HG02870 (cell line): ENCODE data around the gene PPP1R12A.
"Not testable (repeated sequence)": the region's sequence is repeated elsewhere in the genome, so short reads cannot be mapped to it uniquely, and the experiment has no call there.

Source experiments
- ATAC-seq: cut with Tn5 transposase; IDR thresholded peaks from one replicate; pipeline ENCODE4 v1.9.1; 2021; ENCODE audit warnings: mild to moderate bottlenecking, moderate library complexity; ENCODE audit not compliant: unreplicated experiment

PPP1R12A gene

GRCh38 chr12:79844693-79845092, 90.2 kb downstream of the PPP1R12A start:
- ATAC-seq, result no peak

- ATAC-seq, result no peak
Observed at GRCh38 chr12:79843978-79844377, 90.9 kb downstream of the PPP1R12A start.

DNA sequence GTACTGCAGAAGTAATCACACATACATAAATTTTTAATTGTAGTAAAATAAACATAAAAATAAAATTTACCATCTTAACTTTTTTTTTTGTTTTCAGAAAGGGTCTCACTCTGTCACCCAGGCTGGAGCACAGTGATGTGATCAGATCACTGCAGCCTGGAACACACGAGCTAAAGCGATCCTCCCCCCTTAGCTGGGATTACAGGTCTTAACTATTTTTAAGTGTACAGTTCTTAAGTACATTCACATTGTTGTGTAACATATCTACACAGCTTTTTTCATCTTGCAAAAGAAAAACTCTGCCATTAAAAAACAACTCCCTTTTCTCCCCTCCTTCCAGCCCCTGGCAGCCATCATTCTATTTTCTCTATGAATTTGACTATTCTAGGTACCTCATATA, 92.3 kb downstream of the PPP1R12A start:
- no peak for ATAC-seq

- no peak for ATAC-seq
Observed at GRCh38 chr12:79841878-79842265, 93.0 kb downstream of the PPP1R12A start.

- ATAC-seq, result no peak
Observed at GRCh38 chr12:79841248-79841877, 93.5 kb downstream of the PPP1R12A start.

DNA sequence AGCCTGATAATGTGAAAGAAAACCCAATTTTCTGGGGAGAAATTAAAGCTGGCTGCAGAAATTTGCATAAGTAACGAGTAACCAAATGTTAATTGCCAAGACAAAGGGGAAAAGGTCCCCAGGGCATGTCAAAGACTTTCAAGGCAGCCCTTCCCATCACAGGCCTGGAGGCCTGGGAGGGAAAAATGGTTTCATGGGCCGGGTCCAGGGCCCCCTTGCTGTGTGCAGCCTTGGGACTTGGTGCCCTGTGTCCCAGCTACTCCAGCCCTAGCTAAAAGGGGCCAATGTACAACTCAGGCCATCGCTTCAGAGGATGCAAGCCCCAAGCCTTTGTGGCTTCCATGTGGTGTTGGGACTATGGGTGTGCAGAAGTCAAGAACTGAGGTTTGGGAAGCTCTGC, 96.5 kb downstream of the PPP1R12A start:
- ATAC-seq, result no peak

DNA sequence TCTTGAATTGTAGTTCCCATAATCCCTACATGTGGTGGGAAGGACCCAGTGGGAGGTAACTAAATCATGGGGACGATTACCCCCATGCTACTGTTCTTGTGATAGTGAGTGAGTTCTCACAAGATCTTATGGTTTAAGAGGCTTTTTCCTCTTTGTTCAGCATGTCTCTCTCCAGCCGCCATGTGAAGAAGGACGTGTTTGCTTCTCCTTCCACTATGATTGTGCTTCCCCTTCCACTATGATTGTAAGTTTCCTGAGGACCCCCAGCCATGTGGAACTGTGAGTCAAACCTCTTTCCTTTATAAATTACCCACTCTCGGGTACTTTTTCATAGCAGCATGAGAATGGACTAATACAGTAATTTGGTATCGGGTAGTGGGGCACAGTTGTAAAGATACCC, 97.3 kb downstream of the PPP1R12A start:
- ATAC-seq, result no peak

DNA sequence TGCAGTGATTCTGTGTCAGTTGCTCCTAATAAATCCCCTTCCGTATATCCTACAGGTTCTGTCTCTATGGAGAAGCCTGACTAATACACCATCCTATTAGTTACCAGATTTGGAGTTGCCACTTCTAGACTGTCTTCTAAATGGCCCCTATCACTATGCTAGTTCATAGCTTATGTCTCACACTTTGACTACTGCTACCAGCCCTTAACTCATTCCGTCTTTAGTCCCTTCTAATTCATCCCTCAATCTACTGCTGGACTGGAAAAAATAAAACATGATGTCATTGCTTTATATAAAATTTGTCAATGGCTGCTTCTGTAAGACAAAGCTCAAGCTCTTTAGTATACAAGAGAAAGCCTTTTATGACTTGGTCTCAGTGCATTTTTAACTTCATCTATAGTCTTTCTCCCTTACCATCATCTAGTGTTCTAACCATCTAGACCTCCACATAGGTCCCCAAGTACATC, 99.5 kb downstream of the PPP1R12A start:
- no peak for ATAC-seq

DNA sequence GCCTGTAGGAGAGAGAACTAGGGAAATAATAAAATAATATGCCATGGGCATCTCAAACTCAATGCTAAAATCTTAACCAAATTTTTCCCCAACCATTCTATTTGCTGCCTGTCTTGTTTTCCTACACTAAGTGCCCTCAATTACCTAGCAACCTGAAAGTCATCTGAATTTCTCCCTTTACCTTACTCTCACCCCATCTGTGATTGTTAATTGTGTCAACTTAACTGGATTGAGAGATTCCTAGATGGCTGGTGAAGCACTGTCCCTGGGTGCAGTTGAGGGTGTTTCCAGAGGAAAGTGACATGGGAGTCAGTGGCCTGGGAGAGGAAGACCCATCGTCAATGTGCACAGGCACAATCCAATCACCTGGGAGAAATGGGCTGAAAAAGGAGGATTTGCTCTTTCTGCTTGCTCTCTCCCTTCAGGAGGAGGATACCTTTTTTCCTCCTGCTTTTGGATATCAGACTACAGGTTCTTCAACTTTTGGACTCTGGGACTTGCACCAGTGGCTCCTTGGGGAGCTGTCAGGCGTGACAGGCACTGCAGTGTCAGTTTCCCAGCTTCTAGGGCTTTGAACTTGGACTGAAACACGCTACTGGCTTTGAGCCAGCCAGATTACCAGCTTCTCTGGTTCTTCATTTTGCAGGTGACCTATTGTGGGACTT, 100.1 kb downstream of the PPP1R12A start:
- ATAC-seq, result no peak

GRCh38 chr12:79830440-79830839, 104.5 kb downstream of the PPP1R12A start:
- no peak for ATAC-seq

GRCh38 chr12:79828924-79829323, 106.0 kb downstream of the PPP1R12A start:
- ATAC-seq, result no peak

DNA sequence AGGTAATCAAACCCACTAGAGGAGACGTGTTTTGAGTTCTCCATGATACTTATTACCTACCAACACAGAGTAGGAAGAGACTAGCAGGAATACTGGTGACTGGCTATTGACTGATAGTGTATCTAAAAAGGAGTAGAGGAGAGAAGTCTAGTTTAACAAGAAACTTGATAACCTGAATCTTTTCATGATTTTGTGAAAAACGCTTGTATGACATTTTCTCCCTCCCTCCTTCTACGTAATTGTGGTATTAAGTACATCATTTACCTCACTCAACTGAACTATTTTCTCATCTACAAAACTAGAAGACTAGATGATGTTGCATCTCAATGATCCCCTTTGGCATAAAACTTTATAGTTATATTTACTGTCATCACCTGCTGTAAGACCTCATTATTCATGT, 107.4 kb downstream of the PPP1R12A start:
- ATAC-seq, result no peak

- no peak for ATAC-seq
Observed at GRCh38 chr12:79826267-79827128, 108.4 kb downstream of the PPP1R12A start.

GRCh38 chr12:79822475-79822874, 112.4 kb downstream of the PPP1R12A start:
- no peak for ATAC-seq

GRCh38 chr12:79818856-79819255, 116.0 kb downstream of the PPP1R12A start:
- ATAC-seq, result no peak

DNA sequence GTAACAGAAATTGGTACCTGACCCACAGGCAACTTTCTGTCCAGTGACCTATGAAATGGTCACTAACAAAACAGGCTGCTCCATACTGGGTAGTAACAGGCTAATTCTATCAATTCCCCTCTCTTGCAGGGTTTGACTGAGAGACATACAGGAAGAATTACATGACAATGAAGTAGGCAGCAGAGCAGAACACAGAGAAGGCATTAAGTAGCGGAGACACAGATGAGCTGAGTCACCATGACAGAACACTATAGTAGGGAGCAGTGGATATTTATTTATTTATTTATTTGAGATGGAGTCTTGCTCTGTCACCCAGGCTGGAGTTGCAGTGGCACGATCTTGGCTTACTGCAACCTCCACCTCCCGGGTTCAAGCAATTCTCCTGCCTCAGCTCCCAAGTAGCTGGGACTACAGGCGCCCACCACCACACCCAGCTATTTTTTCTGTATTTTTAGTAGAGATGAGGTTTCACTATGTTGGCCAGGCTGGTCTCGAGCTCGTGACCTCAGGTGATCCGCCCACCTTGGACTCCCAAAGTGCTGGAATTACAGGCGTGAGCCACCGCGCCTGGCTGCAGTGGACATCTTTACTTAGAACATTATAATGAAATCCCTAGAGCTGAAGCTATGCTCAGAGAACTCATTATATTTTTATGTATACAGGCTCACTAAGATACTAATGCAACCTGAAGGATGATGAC, 150.4 kb downstream of the PPP1R12A start:
- not testable (repeated sequence) for ATAC-seq

- no peak for ATAC-seq
Observed at GRCh38 chr12:79782172-79782900, 152.6 kb downstream of the PPP1R12A start.

GRCh38 chr12:79778802-79779448, 156.0 kb downstream of the PPP1R12A start:
- ATAC-seq, result no peak

DNA sequence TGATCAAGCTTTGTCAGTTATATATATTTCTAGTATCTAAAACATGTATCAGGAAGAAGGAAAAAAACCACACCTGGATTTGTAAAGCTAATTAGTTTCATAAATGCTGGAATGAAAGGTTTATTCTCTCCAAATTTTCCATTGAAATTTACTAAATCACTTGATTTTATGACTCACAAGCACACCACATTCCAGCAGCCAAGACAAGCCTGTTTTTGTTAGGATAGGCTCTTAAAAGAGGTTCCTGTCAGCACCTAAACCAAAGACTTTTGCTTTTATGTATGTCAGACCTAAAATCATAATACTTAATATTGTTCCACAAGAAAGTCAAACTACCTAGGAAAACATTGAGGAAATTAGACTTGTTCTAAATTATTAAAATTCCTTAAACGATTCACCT, 158.8 kb downstream of the PPP1R12A start:
- ATAC-seq, result no peak
